Coronary artery (tissue), 2 donors: ENCODE data around the gene RPL39L.

Source experiments
- DNase-seq: peaks from one replicate; pipeline ENCODE4 v3.0.0-alpha.2; 2017; ENCODE audit warnings: low spot score
- H3K27ac ChIP-seq, 2 donors: fragments of 200-600 bp; sonication (generic); one replicate each; pipeline ENCODE4 v1.5.1; 2016 to 2019
- H3K4me3 ChIP-seq: fragments of 200-600 bp; sonication (generic); 2 replicates; pipeline ENCODE4 v1.5.1; 2016; ENCODE audit warnings: mild to moderate bottlenecking, moderate library complexity
- TF ChIP-seq, protein P1 (sequence below): fragments of 200-600 bp; sonication (generic); IDR thresholded peaks from one replicate; pipeline ENCODE4 v1.5.1; 2019; ENCODE audit warnings: antibody characterized with exemption

The RPL39L gene

DNA sequence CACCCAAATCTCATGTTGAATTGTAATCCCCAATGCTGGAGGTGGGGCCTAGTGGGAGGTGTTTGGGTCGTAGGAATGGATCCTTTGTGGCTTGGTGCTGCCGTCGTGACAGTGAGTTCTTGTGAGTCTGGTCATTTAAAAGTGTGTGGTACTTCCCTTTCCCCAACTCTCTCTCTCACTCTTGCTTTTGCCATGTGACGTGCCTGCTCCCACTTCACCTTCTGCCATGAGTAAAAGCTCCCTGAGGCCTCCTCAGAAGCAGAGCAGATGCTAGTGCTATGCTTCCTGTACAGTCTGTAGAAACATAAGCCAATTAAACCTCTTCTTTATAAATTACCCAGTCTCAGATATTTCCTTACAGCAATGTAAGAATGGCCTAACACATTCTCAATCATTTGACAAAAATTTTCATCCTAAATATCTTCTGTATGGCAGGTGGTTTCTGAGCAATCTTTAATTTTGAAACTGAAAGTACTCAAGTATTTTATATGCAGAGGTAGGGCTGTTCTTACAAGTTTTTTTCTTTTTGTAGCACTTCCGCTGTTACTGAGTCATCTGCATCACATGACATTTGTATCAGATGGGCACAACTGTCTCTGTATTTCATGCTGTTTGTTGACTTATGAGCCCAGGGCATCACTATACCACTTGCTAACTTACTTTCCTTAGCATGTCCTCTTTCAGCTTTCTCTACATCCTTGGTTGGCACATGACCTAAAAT lies 8.8 kb downstream of the RPL39L start:
- Histone ChIP-seq H3K27ac (peak overlapping the region; percentile 56 to 83), H3K4me3 (peak overlapping the region; percentile 59)
- DNase-seq: no peak
- TF ChIP-seq, protein P1, sequence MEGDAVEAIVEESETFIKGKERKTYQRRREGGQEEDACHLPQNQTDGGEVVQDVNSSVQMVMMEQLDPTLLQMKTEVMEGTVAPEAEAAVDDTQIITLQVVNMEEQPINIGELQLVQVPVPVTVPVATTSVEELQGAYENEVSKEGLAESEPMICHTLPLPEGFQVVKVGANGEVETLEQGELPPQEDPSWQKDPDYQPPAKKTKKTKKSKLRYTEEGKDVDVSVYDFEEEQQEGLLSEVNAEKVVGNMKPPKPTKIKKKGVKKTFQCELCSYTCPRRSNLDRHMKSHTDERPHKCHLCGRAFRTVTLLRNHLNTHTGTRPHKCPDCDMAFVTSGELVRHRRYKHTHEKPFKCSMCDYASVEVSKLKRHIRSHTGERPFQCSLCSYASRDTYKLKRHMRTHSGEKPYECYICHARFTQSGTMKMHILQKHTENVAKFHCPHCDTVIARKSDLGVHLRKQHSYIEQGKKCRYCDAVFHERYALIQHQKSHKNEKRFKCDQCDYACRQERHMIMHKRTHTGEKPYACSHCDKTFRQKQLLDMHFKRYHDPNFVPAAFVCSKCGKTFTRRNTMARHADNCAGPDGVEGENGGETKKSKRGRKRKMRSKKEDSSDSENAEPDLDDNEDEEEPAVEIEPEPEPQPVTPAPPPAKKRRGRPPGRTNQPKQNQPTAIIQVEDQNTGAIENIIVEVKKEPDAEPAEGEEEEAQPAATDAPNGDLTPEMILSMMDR: no peak

DNA sequence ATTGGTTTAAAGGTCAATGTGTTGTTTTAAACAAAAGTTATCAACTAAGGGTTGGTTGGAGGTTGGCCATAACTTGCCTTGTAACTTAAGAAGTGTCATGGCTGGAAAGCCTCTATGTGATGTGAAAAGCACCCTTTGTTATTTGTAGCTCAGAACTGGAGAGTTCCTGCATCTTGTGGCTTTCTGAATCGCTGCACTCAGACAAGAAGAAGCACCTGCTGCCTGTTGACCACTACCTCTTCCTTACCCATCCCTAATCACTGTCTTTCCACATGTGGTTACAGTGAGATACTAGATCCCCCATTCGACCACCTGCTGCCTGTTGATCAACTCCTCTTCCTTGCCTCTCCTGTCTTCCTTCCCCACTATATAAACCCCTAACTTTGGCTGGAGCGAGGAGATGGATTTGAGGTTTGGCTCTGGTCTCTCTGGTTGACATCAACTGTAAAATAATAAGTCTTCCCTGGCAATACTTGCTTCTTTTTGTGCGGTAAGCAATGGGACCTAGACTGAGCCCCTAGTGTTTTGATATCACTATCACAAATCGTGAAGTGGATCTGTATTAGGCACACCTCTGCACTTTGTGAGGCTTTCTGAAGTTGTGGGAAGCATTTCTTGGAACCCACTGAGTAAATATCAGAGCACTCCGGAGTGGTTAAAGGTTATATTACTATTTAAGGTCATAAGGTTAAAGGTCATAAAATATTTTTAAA lies 13.8 kb downstream of the RPL39L start:
- TF ChIP-seq, protein P1: no peak
- Histone ChIP-seq H3K27ac (no peak overlapping the region), H3K4me3 (no peak overlapping the region)
- DNase-seq: no peak

DNA sequence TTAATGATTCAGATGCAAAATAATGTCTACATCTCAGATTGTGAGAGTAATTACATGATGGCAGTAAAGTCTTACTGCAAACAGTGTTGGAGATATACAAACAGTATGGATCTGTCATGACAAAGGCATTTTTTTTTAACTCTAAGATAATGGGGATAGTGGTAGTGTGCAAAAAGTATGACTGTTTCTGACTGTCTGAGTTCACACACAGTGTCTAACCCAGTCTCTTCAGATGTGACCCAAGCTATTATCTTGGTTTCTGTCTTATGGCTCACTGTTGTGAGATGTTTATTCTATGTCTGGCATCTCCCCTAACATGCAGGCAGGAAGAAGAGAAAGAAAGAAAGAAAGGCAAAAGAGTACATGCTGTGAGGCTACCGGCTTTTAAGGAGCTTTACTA lies 17.0 kb downstream of the RPL39L start:
- TF ChIP-seq, protein P1: no peak
- no peak for DNase-seq
- Histone ChIP-seq H3K27ac (no peak overlapping the region), H3K4me3 (no peak overlapping the region)

DNA sequence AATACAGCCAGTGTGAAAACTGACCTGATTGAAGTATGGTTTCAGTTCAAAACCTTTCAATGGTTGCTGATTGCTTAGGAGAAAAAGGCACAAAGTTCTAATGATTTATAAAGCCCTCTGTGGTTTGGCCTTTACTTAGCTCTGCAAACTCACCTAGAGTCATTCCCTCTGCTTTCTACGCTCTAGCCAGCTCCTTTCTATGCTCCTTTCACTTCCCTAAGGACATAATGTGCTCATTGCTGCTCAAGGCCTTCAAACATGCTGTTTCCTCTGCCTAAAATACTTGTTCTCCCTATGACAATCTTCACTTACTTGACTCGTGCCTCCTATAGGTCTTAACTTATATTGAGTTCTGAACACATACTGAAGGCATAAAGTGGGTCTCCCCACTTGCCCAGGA lies 19.0 kb downstream of the RPL39L start:
- DNase-seq: no peak
- Histone ChIP-seq H3K27ac (no peak overlapping the region), H3K4me3 (no peak overlapping the region)
- TF ChIP-seq, protein P1: no peak

DNA sequence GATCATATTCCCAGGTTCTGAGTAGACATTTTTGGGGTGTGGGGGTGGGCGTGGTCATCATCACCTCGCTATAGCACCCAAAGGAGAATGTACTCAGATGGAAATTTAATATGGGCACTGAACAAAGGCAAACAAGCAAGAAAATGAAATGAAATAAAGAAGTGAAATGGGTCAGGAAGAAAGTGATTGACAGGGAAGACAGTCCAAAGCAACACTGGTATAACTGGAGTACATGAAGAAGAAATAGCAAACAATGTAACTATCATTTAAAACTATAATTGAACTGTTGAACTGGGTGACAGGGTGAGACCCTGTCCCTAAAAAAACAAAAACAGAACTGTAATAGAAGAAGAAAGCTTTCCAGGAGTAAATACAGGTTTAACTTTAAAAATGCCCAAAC lies 24.8 kb downstream of the RPL39L start:
- Histone ChIP-seq H3K27ac (no peak overlapping the region), H3K4me3 (no peak overlapping the region)
- no peak for DNase-seq
- TF ChIP-seq, protein P1: no peak

DNA sequence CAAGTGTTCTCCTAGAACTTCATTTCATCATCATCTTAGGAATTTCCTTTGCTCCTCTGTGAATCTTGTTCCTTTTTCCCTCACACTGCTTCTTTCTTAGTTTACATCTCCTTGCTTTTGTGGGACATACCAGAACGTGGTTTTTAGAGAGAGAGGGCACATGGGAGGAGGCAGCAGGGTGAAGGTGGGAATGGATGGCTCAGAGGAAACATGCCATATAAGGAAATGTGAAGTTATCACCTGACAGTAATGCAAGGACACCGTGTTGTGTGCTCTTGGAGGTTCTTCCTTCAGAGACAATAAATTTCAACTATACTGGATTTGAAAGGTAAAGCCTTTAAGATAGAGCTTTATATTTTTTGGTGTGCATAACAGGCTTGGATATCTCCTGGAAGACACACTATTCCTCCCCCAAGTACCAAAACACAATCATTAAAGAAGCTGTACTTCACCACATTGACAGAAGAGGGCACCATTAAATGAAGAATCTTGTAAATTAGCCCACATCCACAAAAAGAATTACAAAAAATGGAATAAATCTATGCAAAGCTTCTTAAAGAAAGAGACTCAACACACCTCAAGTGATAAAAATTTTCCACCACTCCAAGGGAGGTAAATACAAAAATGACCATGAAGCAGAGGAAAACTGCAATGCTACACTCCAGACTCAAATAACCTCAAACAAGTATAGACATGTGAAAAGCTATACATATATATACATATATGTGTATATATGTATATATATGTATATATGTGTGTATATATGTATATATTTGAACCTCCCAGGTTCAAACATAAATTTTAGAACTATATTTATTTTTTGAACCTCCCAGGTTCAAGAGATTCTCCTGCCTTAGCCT lies 26.1 kb downstream of the RPL39L start:
- no peak overlapping the region for H3K27ac ChIP-seq
- no peak for DNase-seq
- TF ChIP-seq, protein P1: peak; percentile 36
- no peak overlapping the region for H3K4me3 ChIP-seq
